HG02870 (cell line): ENCODE data around the gene VASH1.

Experiments used
- ATAC-seq: cut with Tn5 transposase; IDR thresholded peaks from one replicate; pipeline ENCODE4 v1.9.1; 2021; ENCODE audit warnings: mild to moderate bottlenecking, moderate library complexity; ENCODE audit not compliant: unreplicated experiment

VASH1 gene

GRCh38 chr14:76770521-76771436 lies 9.5 kb downstream of the VASH1 start:
- no peak for ATAC-seq

DNA sequence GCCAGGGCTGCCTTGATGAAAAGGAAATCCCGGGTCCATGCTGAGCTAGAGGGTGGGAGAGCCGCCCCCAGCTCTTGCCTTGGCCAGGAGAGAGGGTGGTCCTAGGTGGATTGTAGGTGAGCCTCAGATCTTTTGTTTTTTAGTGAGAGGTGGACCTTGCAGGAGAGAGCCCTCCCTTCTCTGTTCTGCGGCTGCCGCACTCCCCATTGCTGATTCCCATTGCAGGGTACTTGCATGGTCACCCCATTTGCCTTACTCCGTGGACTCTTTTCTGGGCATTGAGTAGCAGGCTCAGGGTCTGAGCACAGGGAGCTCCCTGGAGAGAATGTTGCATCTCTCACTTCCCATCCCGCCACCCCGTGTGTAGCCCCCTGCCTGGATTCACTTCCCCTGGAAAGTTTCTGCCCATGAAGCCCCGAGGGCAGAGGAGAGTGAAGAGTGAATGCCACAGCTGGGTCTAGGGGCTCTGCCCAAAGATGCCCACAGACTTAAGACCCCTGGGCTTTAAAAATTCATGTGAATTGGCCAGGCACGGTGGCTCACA lies 10.2 kb downstream of the VASH1 start:
- ATAC-seq = no peak

DNA sequence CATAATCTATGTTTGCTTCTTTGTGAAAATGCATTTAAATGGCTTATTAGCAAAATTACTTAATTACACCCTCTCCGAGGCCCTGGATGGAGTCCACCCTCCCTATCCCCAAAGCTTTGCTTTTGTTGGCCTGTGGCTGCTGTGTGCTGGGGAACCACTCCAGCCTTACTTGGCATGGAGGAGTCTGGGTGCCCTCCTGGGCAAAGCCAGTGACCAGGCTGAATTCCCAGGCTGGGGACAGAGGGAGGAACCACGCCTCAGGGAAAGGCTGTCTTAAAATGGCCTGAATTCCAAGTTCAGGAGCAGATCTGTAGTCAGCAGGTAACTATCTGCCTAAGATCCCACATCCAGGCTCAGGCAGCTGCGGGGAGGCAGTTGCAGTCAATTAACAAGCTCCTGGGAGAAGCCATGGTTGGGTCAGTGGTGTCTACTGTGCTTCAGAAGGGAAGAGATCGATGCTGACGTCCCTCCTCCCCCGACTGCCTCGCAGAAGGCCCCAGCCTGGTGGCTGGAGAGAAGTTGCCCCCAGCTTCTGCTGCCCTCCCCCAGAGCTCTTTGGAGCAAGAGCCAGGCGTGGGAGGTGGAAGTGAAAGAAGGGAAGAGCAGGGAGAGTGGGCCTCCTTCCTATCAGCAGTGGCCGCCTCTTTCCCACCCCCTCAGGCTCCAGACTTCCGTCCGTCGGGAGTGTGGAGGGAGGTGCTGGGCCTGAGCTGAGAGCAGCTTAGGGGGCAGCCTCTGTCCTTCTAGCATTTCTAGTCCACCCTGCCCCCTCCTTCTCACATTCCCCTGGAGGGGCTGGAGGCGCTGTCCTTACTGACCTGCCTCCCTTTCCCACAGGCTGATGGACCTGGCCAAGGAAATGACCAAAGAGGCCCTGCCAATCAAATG lies 11.3 kb downstream of the VASH1 start:
- no peak for ATAC-seq

DNA sequence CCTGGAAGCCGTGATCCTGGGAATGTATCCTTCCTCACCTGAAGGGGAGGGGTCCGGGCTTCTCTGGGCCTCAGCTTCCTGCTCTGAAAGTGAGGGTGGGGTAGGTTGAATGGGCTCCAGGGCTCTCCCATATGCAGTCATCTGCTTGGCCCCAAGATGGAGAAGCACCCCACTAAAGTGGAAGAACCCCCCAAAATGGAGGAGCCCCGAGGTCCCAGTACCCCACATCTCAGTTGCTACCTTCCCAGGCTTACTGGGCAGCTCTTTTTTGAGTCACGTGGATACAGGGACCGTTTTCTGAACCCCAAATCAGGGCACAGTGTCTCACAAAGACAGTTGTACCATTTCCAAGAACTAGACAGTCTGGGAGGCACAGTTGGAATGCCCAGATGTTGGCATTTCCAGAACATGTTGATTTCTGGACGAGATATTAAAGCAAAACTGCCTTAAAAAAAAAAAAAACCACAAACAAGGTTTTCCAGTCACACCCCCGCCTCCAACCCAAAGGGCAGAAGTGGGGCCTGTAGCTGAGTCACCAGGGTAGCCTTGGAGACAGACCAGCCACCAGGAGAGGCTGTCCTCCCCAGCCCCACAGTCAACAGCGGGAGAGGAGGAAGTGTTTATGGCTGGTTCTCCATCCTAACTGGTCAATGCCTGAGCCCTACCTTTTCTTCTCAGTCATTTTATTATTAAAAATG lies 12.1 kb downstream of the VASH1 start:
- no peak for ATAC-seq

DNA sequence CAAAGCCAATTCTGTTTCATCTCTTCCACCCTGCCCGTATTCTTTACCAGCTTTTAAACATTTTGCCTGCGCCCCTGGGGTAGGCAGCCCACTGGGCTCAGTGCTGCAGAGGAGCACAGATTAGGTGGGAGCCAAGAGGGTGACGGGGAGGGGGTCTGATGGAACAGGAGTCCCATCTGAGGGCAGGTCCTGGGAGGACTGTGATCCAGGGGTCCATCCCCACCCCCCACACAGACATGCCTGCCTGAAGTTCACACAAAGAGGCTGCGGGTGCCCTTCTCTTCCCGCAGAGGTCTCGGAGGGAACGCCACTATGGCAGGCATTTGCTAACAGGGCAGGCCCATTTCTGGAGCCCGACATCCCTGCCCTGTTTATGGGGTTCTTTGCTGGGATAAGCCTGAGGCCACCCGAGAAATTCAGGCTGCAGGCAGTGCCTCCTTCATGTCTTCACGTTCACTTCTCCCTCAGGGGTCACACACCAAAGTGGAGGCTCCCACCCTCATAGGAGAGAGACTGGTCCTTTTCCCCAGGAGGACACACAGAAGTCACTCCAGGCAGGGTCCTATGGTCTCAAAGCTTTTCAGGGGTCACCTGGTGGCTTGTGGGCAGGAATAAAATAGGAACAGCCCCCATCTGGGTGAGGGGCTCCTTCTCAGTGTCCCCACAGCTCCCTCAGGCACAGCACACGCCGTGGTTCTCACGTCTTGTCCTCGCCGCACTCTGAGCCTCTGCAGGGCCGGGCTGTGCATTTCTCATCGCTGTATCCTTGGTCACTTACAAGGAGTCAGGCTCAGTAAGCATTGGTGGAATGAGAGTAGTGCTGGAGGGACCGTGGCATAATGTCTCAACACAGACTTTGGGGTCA lies 12.9 kb downstream of the VASH1 start:
- no peak for ATAC-seq

DNA sequence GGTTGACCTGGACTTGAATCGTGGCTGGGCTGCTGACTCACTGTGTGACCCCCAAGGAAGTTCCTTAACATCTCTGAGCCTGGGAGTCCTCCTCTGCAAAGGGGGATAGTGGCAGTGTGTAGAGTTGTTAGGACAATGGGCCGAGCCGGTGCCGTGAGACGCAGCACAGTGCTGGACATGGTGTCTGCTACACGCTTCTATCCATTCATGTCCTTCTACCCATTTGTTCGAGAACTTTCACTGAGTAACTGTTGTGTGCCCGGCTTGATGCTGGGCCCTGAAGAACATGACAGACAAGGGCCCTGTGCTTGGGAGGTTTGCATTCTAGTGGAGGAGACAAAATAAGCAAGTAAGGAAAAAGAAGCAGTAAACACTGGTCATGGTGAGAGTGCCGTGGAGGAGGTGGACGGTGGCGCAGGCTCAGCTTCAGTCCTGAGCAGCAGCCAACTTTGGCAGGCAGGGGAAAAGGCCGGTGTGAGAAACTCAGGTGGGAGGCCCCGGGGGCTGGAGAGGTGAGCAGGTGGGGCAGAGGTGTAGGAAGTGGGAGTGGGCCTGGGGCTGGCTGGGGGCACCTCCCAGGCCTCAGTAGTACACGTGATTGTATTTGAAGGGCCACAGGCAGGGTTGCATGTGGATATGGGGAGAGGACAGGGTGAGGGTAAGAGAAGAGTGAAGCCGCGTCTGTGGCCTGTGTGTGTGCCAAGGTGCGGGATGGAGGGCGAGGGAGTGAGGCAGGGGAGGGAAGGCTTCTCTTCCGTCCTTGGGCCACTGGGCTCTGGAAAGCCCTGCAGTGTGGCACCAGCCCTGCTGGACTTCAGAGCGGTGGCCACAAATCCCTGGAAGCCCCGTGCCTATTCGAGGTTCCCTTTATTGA lies 13.8 kb downstream of the VASH1 start:
- ATAC-seq = no peak

- ATAC-seq = no peak
These were observed 14.6 kb downstream of the VASH1 start for GRCh38 chr14:76775695-76776427.

DNA sequence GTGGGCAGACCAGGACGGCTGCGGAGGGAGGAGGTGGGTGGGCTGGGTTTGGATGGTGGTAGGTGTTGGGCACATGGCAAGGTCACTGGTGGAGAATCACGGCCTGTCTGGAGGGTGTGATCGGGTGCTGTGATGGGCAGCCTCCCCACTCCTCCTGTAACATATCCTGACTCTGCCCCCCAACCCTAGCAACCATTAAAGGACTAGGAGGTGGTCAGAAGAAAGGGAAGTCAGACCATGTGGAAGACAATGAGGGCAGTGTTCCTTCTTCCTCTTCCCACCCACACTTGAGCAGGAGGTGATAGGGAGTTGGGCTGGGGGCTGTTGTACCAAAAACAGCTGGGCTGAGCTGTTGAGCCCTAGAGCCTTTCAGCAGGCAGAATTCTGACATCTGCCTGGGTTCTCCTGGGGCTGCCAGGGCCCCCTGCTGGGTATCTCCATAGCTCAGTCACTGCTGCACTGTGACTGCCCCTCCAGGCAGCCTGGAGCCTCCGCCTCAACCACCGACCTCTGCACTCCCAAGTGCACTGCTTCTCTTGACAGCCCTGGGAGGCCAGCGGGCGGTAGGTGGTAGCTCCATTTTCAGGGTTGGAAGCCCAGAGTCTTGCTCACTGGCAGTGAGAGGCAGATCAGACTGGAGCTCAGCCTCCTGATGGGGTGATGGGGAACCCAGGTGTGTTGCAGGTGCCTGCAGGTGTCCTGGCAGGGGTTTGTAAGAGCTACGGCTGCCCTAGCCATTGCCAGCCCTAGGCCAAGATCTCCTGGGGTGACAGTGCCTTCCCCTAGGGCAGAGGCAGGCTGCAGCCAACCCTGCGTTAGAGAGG lies 15.4 kb downstream of the VASH1 start:
- ATAC-seq = no peak

DNA sequence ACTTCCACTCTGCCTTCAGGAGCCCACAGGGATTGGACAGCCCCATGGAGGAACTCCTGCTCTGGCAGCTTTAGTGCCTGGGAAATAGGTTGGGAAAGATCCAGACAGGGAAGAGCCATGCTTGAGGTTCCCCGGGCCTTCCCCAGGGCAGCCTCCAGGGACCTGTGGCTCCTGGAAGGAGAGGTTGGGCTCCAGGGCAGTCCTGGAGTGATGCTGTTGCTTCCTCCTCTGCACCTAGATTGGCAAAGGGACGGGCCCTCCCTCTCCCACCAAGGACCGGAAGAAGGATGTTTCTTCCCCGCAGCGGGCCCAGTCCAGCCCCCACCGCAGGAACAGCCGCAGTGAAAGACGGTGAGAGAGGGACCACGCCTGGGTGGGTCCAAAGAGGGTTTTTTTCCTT lies 16.5 kb downstream of the VASH1 start:
- ATAC-seq = no peak

DNA sequence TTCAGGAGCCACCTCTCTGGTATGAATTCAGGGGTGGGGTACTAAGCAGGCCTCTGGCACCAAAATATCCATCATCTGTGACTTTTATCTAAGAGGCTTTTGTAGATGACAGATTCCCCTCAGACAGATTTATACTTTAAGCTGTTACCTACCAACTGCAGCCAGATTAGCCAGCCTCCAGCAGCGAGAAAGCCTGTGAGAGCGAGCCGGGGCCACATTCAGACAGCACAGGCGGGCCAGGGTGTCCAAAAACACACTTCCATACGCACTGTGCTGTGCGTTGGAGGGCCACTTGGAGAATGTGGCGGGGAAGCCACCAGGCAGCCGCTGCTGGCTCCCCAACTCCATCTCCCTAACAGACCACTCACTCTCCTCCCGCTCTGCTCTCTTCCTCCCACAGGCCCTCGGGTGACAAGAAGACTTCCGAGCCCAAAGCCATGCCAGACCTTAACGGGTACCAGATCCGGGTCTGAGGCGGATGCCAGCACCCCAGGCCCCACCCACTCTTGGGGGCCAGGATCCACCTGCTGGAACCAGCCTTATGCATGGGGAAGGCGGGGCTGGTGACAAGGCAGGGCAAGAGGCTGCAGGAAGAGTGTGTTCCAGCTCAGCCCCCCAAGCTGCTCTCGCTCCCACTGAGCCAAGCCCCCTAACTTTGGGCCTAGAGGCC lies 17.4 kb downstream of the VASH1 start:
- no peak for ATAC-seq

GRCh38 chr14:76779221-76780057 lies 18.2 kb downstream of the VASH1 start:
- no peak for ATAC-seq

- no peak for ATAC-seq
These were observed 18.7 kb downstream of the VASH1 start for GRCh38 chr14:76780058-76780345.

- ATAC-seq = no peak
These were observed 19.1 kb downstream of the VASH1 start for GRCh38 chr14:76780360-76780759.

- ATAC-seq = no peak
These were observed 19.8 kb downstream of the VASH1 start for GRCh38 chr14:76780875-76781647.

- no peak for ATAC-seq
These were observed 20.4 kb downstream of the VASH1 start for GRCh38 chr14:76781648-76782051.
